ENCODE measurements around the gene ADAMTS15.
A peak's percentile ranks its signal among the peaks of the same experiment; 100 is the strongest.

The ADAMTS15 gene

GRCh38 chr11:130448416-130449309 is at the start of gene ADAMTS15:
TSS of gene ADAMTS15 (plus strand) at chr11:130448645. CDS start at chr11:130448974, 329 bp downstream.
- no peaks in the 10 kb centered on the region for H3K36me3 ChIP-seq (ENCODE audit: insufficient read depth, low read depth, low read length)
- peaks cover 80% of the 10 kb centered on the region for H3K27me3 ChIP-seq (ENCODE audit: insufficient read depth, low read length)
- H3K4me3 ChIP-seq (ENCODE audit: low read length) = peak within 1 kb of the TSS; percentile 76
- H3K4me1 ChIP-seq (ENCODE audit: insufficient read depth, low read length) = 0 out of 2 replicates have a peak, but pooled peaks cover 2% of the 10 kb centered on the region
- H3K27ac ChIP-seq (ENCODE audit: low read length) = no peak within 1 kb of the TSS
- peak within 1 kb of the TSS; percentile 38; the same call in 1 of the 2 replicates for H3K9ac ChIP-seq (ENCODE audit: low read depth, low read length)
- H3K9me3 ChIP-seq (ENCODE audit: insufficient read depth, low read depth, low read length) = no peaks in the 10 kb centered on the region

GRCh38 chr11:130399196-130399595 is 49.2 kb upstream of the ADAMTS15 start:
- Histone ChIP-seq H3K4me1 (ENCODE audit: insufficient read depth, low read length) (peaks cover 13% of the 10 kb centered on the region), H3K27ac (ENCODE audit: low read length) (no peak overlapping the region), H3K4me3 (ENCODE audit: low read length) (no peak overlapping the region), H3K36me3 (ENCODE audit: insufficient read depth, low read depth, low read length) (no peaks in the 10 kb centered on the region), H3K9ac (ENCODE audit: low read depth, low read length) (no peak overlapping the region), H3K9me3 (ENCODE audit: insufficient read depth, low read depth, low read length) (no peaks in the 10 kb centered on the region), H3K27me3 (ENCODE audit: insufficient read depth, low read length) (peaks cover 1% of the 10 kb centered on the region; the same call in 1 of the 2 replicates)

- Histone ChIP-seq H3K27me3 (ENCODE audit: insufficient read depth, low read length) (no peaks in the 10 kb centered on the region), H3K4me1 (ENCODE audit: insufficient read depth, low read length) (peaks cover 17% of the 10 kb centered on the region), H3K9ac (ENCODE audit: low read depth, low read length) (no peak overlapping the region), H3K36me3 (ENCODE audit: insufficient read depth, low read depth, low read length) (no peaks in the 10 kb centered on the region), H3K27ac (ENCODE audit: low read length) (no peak overlapping the region), H3K9me3 (ENCODE audit: insufficient read depth, low read depth, low read length) (no peaks in the 10 kb centered on the region), H3K4me3 (ENCODE audit: low read length) (no peak overlapping the region)
Measured at GRCh38 chr11:130400781-130401483, 47.5 kb upstream of the ADAMTS15 start.

GRCh38 chr11:130402570-130402969 is 45.9 kb upstream of the ADAMTS15 start:
- Histone ChIP-seq H3K9me3 (ENCODE audit: insufficient read depth, low read depth, low read length) (no peaks in the 10 kb centered on the region), H3K27me3 (ENCODE audit: insufficient read depth, low read length) (no peaks in the 10 kb centered on the region), H3K9ac (ENCODE audit: low read depth, low read length) (peak overlapping the region; percentile 68; the same call in 1 of the 2 replicates), H3K4me3 (ENCODE audit: low read length) (no peak overlapping the region), H3K4me1 (ENCODE audit: insufficient read depth, low read length) (peaks cover 17% of the 10 kb centered on the region), H3K27ac (ENCODE audit: low read length) (peak overlapping the region; percentile 3), H3K36me3 (ENCODE audit: insufficient read depth, low read depth, low read length) (no peaks in the 10 kb centered on the region; the same call in 1 of the 2 replicates)

- Histone ChIP-seq H3K9me3 (ENCODE audit: insufficient read depth, low read depth, low read length) (no peaks in the 10 kb centered on the region), H3K4me1 (ENCODE audit: insufficient read depth, low read length) (peaks cover 17% of the 10 kb centered on the region), H3K27me3 (ENCODE audit: insufficient read depth, low read length) (no peaks in the 10 kb centered on the region), H3K27ac (ENCODE audit: low read length) (peak overlapping the region; percentile 85), H3K4me3 (ENCODE audit: low read length) (peak overlapping the region; percentile 12; the same call in 1 of the 2 replicates), H3K9ac (ENCODE audit: low read depth, low read length) (peak overlapping the region; percentile 68; the same call in 1 of the 2 replicates), H3K36me3 (ENCODE audit: insufficient read depth, low read depth, low read length) (no peaks in the 10 kb centered on the region; the same call in 1 of the 2 replicates)
Measured at GRCh38 chr11:130403271-130403804, 45.1 kb upstream of the ADAMTS15 start.

- peak overlapping the region; percentile 85 for H3K27ac ChIP-seq (ENCODE audit: low read length)
- H3K4me3 ChIP-seq (ENCODE audit: low read length) = peak overlapping the region; percentile 12; the same call in 1 of the 2 replicates
- no peaks in the 10 kb centered on the region for H3K9me3 ChIP-seq (ENCODE audit: insufficient read depth, low read depth, low read length)
- no peaks in the 10 kb centered on the region; the same call in 1 of the 2 replicates for H3K36me3 ChIP-seq (ENCODE audit: insufficient read depth, low read depth, low read length)
- H3K9ac ChIP-seq (ENCODE audit: low read depth, low read length) = peak overlapping the region; percentile 68; the same call in 1 of the 2 replicates
- H3K27me3 ChIP-seq (ENCODE audit: insufficient read depth, low read length) = no peaks in the 10 kb centered on the region; the same call in 1 of the 2 replicates
- peaks cover 17% of the 10 kb centered on the region for H3K4me1 ChIP-seq (ENCODE audit: insufficient read depth, low read length)
Measured at GRCh38 chr11:130403967-130404366, 44.5 kb upstream of the ADAMTS15 start.

GRCh38 chr11:130404727-130405126 is 43.7 kb upstream of the ADAMTS15 start:
- no peaks in the 10 kb centered on the region; the same call in 1 of the 2 replicates for H3K27me3 ChIP-seq (ENCODE audit: insufficient read depth, low read length)
- H3K9ac ChIP-seq (ENCODE audit: low read depth, low read length) = peak overlapping the region; percentile 57; the same call in 1 of the 2 replicates
- H3K27ac ChIP-seq (ENCODE audit: low read length) = peak overlapping the region; percentile 64
- peaks cover 17% of the 10 kb centered on the region for H3K4me1 ChIP-seq (ENCODE audit: insufficient read depth, low read length)
- H3K9me3 ChIP-seq (ENCODE audit: insufficient read depth, low read depth, low read length) = no peaks in the 10 kb centered on the region
- H3K36me3 ChIP-seq (ENCODE audit: insufficient read depth, low read depth, low read length) = peaks cover 4% of the 10 kb centered on the region; the same call in 1 of the 2 replicates
- H3K4me3 ChIP-seq (ENCODE audit: low read length) = no peak overlapping the region

GRCh38 chr11:130405428-130405827 is 43.0 kb upstream of the ADAMTS15 start:
- H3K9ac ChIP-seq (ENCODE audit: low read depth, low read length) = no peak overlapping the region; the same call in 1 of the 2 replicates
- no peaks in the 10 kb centered on the region for H3K9me3 ChIP-seq (ENCODE audit: insufficient read depth, low read depth, low read length)
- peaks cover 4% of the 10 kb centered on the region; the same call in 1 of the 2 replicates for H3K36me3 ChIP-seq (ENCODE audit: insufficient read depth, low read depth, low read length)
- peaks cover 17% of the 10 kb centered on the region for H3K4me1 ChIP-seq (ENCODE audit: insufficient read depth, low read length)
- peak overlapping the region; percentile 64 for H3K27ac ChIP-seq (ENCODE audit: low read length)
- H3K4me3 ChIP-seq (ENCODE audit: low read length) = no peak overlapping the region
- H3K27me3 ChIP-seq (ENCODE audit: insufficient read depth, low read length) = no peaks in the 10 kb centered on the region; the same call in 1 of the 2 replicates

- H3K27ac ChIP-seq (ENCODE audit: low read length) = no peak overlapping the region
- H3K36me3 ChIP-seq (ENCODE audit: insufficient read depth, low read depth, low read length) = peaks cover 4% of the 10 kb centered on the region; the same call in 1 of the 2 replicates
- H3K4me1 ChIP-seq (ENCODE audit: insufficient read depth, low read length) = peaks cover 16% of the 10 kb centered on the region
- no peak overlapping the region for H3K4me3 ChIP-seq (ENCODE audit: low read length)
- H3K9me3 ChIP-seq (ENCODE audit: insufficient read depth, low read depth, low read length) = no peaks in the 10 kb centered on the region
- no peaks in the 10 kb centered on the region; the same call in 1 of the 2 replicates for H3K27me3 ChIP-seq (ENCODE audit: insufficient read depth, low read length)
- no peak overlapping the region for H3K9ac ChIP-seq (ENCODE audit: low read depth, low read length)
Measured at GRCh38 chr11:130407978-130408377, 40.5 kb upstream of the ADAMTS15 start.

- no peaks in the 10 kb centered on the region; the same call in 1 of the 2 replicates for H3K27me3 ChIP-seq (ENCODE audit: insufficient read depth, low read length)
Measured at GRCh38 chr11:130408401-130408890, 40.0 kb upstream of the ADAMTS15 start.

GRCh38 chr11:130408901-130409300 is 39.5 kb upstream of the ADAMTS15 start:
- no peak overlapping the region for H3K27ac ChIP-seq (ENCODE audit: low read length)
- H3K4me3 ChIP-seq (ENCODE audit: low read length) = no peak overlapping the region
- peaks cover 4% of the 10 kb centered on the region; the same call in 1 of the 2 replicates for H3K36me3 ChIP-seq (ENCODE audit: insufficient read depth, low read depth, low read length)
- no peak overlapping the region for H3K9ac ChIP-seq (ENCODE audit: low read depth, low read length)
- H3K4me1 ChIP-seq (ENCODE audit: insufficient read depth, low read length) = peaks cover 6% of the 10 kb centered on the region; the same call in 1 of the 2 replicates
- H3K27me3 ChIP-seq (ENCODE audit: insufficient read depth, low read length) = no peaks in the 10 kb centered on the region; the same call in 1 of the 2 replicates
- no peaks in the 10 kb centered on the region for H3K9me3 ChIP-seq (ENCODE audit: insufficient read depth, low read depth, low read length)

More at GRCh38 chr11:130408401-130408890, 40.0 kb upstream of the ADAMTS15 start:
- Histone ChIP-seq H3K9ac (ENCODE audit: low read depth, low read length) (no peak overlapping the region), H3K27ac (ENCODE audit: low read length) (no peak overlapping the region), H3K36me3 (ENCODE audit: insufficient read depth, low read depth, low read length) (peaks cover 4% of the 10 kb centered on the region; the same call in 1 of the 2 replicates), H3K4me3 (ENCODE audit: low read length) (no peak overlapping the region), H3K9me3 (ENCODE audit: insufficient read depth, low read depth, low read length) (no peaks in the 10 kb centered on the region), H3K4me1 (ENCODE audit: insufficient read depth, low read length) (peaks cover 11% of the 10 kb centered on the region)

All from iPS-20b (cell line).